Limb (tissue), 2 donors: Measurements from ENCODE around the gene USP10.

Experiments used
- DNase-seq, 2 donors: peaks; one replicate each; pipeline ENCODE4 v3.0.0-alpha.2; 2016; ENCODE audit errors: extremely low spot score in 2 of 2

USP10 gene

DNA sequence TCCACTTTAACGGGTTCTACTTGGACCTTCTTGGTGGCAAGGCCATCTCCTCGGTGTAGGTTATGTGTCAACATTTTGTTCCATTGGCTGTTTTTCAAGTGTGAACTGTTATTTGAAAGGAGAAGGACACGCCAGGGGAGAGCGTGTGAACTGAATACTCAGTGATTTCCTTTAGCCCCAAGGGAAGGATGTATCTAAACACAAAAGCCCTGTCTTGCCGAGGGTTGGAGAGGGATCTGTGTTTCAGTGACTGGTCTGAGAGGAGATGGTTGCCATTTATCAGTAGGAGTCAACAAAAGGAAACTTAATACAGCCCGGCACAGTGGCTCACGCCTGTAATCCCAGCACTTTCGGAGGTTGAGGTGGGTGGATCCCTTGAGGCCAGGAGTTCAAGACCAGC is 50.0 kb downstream of the USP10 start:
- no peak for DNase-seq

GRCh38 chr16:84750575-84750974 is 50.8 kb downstream of the USP10 start:
- no peak for DNase-seq

- no peak for DNase-seq
Observed at GRCh38 chr16:84751241-84751640, 51.4 kb downstream of the USP10 start.

GRCh38 chr16:84751947-84752346 is 52.1 kb downstream of the USP10 start:
- no peak for DNase-seq

DNA sequence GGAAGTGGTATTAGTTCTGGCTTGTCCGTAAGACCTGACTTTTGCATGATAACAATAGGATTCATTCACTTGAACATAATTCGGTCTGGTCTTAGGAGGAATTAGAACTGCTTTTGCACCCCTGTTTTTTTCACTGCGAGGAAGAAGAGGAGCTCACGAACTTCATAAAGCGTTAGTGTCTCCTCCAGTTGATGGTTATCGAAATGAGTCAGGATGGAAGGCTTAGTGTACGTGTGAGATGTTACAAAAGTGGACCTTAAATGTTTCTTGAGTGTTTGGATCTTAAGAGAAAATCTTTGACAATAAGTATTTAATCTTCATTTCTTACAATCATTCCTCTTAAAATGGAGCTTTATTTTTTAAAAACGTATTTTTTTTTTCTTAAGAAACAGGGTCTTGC is 52.8 kb downstream of the USP10 start:
- DNase-seq: no peak

DNA sequence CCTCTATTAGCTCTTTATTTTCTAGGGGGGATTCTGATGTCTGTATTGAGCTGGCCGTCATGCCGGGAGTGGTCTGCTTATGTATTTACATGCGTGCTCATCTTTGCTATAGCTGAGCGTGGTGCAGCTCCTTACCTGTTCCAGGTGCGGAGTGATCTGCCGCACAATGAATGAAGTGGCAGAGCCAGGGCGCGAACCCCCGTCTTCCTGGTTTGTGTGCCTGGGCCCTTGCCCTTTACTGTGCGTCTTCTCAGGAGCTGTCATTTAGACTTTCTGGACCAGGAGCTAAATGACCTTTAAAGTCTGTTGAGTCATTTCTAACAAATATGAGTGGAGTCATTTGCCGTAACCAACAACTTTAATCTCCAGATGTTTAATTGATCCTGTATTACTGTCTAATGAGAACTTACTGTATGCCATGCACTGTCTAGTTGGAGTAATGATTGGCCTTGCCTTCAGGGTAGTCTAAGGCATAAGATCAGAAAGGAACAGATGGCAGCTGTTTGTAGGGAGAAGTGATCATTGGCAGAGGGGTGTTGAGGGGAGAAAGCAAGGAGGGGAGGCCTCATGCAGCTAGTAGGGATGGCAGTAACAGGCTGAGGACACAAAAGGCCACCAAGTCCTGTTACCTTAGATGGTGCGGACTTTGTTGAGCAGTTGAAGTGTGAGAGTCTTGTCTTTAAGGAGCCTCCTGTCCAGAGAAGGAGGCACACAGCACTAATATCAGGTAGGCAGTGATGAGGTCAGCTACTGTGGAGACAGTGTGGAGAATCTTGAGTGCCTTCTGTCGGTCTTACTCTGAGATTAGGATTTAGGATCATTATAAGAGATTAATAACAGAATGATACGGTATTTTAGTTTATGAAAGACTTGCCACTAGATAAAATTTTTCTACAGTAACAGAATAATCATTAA is 53.9 kb downstream of the USP10 start:
- DNase-seq: no peak

GRCh38 chr16:84754353-84754856 is 54.6 kb downstream of the USP10 start:
- DNase-seq: peak; percentile 77 to 89

- no peak for DNase-seq
Observed at GRCh38 chr16:84754956-84755672, 55.3 kb downstream of the USP10 start.

DNA sequence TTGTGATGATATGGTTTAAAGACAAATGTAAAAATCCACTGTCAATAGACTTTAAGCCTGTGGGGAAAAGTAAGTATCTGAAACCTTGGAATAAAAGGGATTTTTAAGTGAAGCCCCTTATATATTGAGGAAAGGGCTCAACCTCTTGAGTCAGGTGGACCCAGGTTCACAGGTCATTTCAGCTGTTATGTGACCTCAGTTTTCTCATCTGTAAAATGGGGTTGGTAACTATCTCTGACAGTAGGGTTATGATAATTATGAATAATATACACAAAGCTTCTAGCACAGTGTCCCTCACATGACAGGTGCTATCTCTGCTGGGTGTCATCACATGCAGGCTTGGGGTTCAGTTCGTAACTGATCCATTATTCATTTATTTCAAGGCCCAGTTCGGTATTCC is 57.0 kb downstream of the USP10 start:
- DNase-seq: no peak

GRCh38 chr16:84758627-84759026 is 58.8 kb downstream of the USP10 start:
- no peak for DNase-seq

GRCh38 chr16:84759061-84759460 is 59.3 kb downstream of the USP10 start:
- DNase-seq: no peak

DNA sequence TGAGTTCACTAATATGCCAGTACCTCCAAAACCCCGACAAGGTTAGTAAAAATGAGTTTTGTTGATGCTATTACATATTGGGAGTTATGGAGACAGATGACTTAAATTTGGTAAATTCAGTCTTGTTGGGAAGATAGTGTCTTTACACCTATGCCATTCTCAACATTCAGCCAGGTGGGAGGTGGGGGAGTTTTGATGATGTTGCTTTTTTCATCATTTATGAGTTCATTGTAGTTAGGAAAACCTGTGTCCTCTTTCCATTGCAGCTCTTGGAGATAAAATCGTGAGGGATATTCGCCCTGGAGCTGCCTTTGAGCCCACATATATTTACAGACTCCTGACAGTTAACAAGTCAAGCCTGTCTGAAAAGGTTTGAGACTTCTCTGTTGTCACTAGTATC is 60.1 kb downstream of the USP10 start:
- DNase-seq: no peak

DNA sequence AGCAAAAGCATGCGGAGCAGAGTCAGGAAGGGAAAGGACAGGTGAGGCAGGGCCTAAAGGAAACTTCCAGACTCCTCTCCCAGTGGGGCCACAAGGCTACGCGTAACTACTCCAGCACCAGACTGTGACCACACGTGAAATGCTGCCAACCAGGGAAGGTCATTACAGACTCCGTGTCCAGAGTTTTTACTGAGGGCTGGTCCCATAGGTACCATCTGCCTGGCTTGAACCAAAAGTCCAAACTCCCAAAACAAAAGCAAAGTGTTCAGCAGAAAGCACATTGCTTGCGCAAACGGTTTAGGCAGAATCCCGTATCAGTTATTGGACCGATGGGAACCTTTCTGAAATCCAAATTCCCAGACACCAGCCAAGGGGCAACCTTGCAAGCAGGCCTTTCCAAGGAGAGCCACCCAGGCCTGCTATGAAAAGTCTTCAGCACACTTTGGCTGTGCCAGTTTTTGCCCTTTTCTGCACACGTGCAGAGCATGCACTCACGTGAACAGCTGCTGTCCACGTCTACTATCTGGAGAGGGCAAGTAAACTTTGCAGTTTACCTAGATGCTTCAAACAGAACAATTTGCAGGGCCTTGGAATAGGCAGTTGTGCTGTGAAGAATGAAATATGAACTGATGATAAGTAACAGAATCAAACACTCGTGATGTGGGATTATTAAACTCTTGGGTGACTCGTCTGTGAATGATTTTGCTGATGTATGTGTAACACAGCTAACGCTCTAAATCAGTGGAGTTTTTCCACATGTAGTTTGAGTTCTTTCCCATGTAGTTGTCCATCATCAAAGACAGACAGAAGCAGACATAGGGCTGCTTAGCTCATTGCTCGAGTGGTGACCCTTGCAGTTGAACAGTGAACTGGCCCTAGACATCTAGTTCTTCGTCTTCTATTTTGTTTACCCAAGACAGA is 61.9 kb downstream of the USP10 start:
- DNase-seq: no peak

DNA sequence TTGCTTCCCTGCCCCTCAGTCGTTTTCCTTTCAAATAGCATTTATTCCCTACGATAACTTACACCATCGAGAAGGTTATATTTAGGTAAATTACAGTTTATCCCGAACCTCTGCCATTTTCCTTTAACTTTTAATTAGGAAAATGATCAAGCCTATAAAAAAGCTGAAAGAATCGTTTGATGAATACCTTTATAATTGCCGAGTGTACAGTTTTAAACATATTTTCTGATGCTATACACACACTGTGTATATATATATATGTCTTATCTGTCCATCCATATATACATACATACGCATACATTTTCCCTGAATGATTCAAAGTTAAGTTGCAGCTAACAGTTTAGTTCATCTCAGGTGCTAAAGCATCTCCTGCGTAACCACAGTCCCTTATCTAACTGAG is 63.4 kb downstream of the USP10 start:
- DNase-seq: no peak

GRCh38 chr16:84763629-84764028 is 63.8 kb downstream of the USP10 start:
- no peak for DNase-seq

- no peak for DNase-seq
Observed at GRCh38 chr16:84764970-84765369, 65.2 kb downstream of the USP10 start.

DNA sequence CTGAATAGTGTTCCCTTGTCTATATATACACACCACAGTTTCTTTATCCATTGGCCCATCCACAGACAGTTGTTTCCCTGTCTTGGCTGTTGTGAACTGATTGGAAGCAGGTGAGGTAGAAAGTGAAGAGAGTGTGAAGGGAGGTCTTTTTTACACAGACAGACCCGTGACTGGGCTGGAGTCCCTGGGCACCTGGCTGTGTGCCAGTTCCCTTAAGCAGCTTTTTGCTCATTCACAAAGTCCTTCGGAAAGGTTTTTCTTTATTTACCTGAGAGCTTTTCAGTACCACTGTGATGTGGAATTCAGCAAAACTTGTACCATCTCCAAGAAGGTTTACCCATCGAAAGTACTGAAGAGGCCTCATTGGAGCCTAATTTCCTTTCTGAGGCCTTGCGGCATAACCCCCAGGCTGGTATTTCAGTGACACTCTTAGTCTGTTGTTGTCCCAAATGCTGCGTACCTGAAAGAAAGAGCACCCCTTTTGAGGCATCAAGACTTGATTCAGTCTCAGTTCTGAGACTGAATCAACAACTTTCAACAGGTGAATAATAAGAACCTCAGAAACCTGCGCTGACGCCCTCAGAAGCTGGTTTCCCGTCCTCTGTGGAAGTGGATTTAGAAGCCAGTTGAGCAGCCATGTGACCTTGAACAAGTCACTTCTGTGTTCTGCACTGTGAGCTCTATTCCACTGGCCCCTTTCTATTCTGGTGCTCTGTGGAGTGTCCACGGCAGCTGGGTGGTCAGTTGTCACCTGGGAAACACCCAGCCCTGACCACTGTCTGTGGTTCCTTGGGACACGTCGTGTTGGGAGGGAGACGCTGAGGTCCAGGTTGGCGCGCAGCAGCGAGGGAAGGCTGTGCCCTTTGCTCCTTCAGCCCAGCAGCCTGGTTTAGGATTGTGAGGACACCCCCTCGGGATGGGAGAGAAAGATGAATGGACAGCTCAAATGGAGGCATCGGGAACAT is 66.1 kb downstream of the USP10 start:
- DNase-seq: no peak

- DNase-seq: no peak
Observed at GRCh38 chr16:84766978-84767773, 67.4 kb downstream of the USP10 start.

GRCh38 chr16:84768061-84768807 is 68.4 kb downstream of the USP10 start:
- DNase-seq: no peak
